Hepatocyte (in vitro differentiated cells): ENCODE data around the gene ST3GAL4.

Source experiments
- EZH2 ChIP-seq: fragments of 200-600 bp; sonication (generic); IDR thresholded peaks from 2 replicates; pipeline ENCODE4 v1.6.1; 2016; ENCODE audit warnings: antibody characterized with exemption, mild to moderate bottlenecking, borderline replicate concordance
- TF ChIP-seq, protein P1 (sequence below): fragments of 200-600 bp; sonication (generic); IDR thresholded peaks from 2 replicates; pipeline ENCODE4 v1.5.1; 2016; ENCODE audit warnings: antibody characterized with exemption, mild to moderate bottlenecking; ENCODE audit not compliant: poor library complexity

GRCh38 chr11:126337474-126338241 is 17.8 kb upstream of the ST3GAL4 start:
- TF ChIP-seq, protein P1, sequence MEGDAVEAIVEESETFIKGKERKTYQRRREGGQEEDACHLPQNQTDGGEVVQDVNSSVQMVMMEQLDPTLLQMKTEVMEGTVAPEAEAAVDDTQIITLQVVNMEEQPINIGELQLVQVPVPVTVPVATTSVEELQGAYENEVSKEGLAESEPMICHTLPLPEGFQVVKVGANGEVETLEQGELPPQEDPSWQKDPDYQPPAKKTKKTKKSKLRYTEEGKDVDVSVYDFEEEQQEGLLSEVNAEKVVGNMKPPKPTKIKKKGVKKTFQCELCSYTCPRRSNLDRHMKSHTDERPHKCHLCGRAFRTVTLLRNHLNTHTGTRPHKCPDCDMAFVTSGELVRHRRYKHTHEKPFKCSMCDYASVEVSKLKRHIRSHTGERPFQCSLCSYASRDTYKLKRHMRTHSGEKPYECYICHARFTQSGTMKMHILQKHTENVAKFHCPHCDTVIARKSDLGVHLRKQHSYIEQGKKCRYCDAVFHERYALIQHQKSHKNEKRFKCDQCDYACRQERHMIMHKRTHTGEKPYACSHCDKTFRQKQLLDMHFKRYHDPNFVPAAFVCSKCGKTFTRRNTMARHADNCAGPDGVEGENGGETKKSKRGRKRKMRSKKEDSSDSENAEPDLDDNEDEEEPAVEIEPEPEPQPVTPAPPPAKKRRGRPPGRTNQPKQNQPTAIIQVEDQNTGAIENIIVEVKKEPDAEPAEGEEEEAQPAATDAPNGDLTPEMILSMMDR: no peak
- no peak for TF ChIP-seq EZH2
